ENCODE results near the gene ADAMTSL1. TPM values are rescaled to one million over a fixed set of nuclear protein-coding genes. Genes with fewer than 3 reads are reported as not detected.

The ADAMTSL1 gene
- total RNA-seq, 1 experiment from 2014 or later: 0.94 TPM

DNA sequence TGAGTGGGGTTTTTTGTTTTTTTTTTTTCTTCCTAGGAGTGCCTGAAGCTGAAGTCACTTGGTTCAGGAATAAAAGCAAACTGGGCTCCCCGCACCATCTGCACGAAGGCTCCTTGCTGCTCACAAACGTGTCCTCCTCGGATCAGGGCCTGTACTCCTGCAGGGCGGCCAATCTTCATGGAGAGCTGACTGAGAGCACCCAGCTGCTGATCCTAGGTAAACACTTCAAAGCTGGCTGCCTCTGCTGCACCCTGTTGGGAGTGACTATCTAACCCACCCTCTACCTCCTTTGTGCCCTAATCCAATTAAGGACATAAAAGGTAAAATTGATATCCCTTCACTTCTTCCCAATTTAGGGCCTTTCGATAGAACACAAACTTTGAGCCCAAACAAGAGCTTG, 352.3 kb downstream of the ADAMTSL1 start (continued):
- TF ChIP-seq, protein P1, sequence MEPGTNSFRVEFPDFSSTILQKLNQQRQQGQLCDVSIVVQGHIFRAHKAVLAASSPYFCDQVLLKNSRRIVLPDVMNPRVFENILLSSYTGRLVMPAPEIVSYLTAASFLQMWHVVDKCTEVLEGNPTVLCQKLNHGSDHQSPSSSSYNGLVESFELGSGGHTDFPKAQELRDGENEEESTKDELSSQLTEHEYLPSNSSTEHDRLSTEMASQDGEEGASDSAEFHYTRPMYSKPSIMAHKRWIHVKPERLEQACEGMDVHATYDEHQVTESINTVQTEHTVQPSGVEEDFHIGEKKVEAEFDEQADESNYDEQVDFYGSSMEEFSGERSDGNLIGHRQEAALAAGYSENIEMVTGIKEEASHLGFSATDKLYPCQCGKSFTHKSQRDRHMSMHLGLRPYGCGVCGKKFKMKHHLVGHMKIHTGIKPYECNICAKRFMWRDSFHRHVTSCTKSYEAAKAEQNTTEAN (CRISPR knock-in tag; IDR thresholded peaks at IDR 0.05): no peak

DNA sequence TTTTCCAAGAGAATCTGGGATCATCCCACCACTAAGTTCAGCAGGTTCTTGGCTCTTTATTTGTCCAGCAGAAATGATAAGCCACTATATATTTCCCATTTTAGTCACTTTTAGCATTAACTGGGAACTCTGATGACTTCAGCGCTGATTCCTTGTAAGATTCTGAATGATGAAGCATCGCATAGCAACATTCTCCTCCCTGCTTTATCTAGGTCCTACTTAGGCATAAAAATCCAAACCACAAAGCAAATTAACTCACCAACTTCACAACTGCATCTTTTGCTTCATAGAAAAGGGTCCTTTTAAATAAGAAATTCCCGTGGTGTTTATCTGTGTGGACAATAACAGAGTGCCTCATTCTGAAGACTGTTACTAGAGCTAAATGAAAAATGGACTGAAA, 355.1 kb downstream of the ADAMTSL1 start:
- Mint-ChIP-seq H3K27ac (no peak overlapping the region), H3K9me3 (no peaks in the 10 kb centered on the region), H3K4me1 (peaks cover 20% of the 10 kb centered on the region), H3K36me3 (no peaks in the 10 kb centered on the region), H3K4me3 (no peak overlapping the region), H3K27me3 (ENCODE audit: low read depth) (no peaks in the 10 kb centered on the region)
- TF ChIP-seq ZBTB21 (CRISPR knock-in tag; IDR thresholded peaks at IDR 0.05; ENCODE audit: borderline replicate concordance): no peak
- no peak for TF ChIP-seq RELA (CRISPR knock-in tag; IDR thresholded peaks at IDR 0.05; ENCODE audit: borderline replicate concordance)
- TF ChIP-seq, protein P1 (CRISPR knock-in tag; IDR thresholded peaks at IDR 0.05): no peak
- TF ChIP-seq, protein P2, sequence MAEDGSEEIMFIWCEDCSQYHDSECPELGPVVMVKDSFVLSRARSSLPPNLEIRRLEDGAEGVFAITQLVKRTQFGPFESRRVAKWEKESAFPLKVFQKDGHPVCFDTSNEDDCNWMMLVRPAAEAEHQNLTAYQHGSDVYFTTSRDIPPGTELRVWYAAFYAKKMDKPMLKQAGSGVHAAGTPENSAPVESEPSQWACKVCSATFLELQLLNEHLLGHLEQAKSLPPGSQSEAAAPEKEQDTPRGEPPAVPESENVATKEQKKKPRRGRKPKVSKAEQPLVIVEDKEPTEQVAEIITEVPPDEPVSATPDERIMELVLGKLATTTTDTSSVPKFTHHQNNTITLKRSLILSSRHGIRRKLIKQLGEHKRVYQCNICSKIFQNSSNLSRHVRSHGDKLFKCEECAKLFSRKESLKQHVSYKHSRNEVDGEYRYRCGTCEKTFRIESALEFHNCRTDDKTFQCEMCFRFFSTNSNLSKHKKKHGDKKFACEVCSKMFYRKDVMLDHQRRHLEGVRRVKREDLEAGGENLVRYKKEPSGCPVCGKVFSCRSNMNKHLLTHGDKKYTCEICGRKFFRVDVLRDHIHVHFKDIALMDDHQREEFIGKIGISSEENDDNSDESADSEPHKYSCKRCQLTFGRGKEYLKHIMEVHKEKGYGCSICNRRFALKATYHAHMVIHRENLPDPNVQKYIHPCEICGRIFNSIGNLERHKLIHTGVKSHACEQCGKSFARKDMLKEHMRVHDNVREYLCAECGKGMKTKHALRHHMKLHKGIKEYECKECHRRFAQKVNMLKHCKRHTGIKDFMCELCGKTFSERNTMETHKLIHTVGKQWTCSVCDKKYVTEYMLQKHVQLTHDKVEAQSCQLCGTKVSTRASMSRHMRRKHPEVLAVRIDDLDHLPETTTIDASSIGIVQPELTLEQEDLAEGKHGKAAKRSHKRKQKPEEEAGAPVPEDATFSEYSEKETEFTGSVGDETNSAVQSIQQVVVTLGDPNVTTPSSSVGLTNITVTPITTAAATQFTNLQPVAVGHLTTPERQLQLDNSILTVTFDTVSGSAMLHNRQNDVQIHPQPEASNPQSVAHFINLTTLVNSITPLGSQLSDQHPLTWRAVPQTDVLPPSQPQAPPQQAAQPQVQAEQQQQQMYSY (CRISPR knock-in tag; IDR thresholded peaks at IDR 0.05): no peak
- no peak for TF ChIP-seq ZNF317 (CRISPR knock-in tag; IDR thresholded peaks at IDR 0.05; ENCODE audit: borderline replicate concordance, low read depth)
- TF ChIP-seq SP1 (CRISPR knock-in tag; conservative IDR thresholded peaks at IDR 0.05): no peak
- TF ChIP-seq, protein P3, sequence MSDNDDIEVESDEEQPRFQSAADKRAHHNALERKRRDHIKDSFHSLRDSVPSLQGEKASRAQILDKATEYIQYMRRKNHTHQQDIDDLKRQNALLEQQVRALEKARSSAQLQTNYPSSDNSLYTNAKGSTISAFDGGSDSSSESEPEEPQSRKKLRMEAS (CRISPR knock-in tag; IDR thresholded peaks at IDR 0.05): no peak
- no peak for TF ChIP-seq FOXJ3 (CRISPR knock-in tag; IDR thresholded peaks at IDR 0.05; ENCODE audit: borderline replicate concordance)
- TF ChIP-seq, protein P4, sequence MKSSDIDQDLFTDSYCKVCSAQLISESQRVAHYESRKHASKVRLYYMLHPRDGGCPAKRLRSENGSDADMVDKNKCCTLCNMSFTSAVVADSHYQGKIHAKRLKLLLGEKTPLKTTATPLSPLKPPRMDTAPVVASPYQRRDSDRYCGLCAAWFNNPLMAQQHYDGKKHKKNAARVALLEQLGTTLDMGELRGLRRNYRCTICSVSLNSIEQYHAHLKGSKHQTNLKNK (CRISPR knock-in tag; IDR thresholded peaks at IDR 0.05): no peak
- no peak for TF ChIP-seq EMX1 (CRISPR knock-in tag; IDR thresholded peaks at IDR 0.05)
- TF ChIP-seq, protein P5, sequence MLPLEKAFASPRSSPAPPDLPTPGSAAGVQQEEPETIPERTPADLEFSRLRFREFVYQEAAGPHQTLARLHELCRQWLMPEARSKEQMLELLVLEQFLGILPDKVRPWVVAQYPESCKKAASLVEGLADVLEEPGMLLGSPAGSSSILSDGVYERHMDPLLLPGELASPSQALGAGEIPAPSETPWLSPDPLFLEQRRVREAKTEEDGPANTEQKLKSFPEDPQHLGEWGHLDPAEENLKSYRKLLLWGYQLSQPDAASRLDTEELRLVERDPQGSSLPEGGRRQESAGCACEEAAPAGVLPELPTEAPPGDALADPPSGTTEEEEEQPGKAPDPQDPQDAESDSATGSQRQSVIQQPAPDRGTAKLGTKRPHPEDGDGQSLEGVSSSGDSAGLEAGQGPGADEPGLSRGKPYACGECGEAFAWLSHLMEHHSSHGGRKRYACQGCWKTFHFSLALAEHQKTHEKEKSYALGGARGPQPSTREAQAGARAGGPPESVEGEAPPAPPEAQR (CRISPR knock-in tag; IDR thresholded peaks at IDR 0.05): no peak
- TF ChIP-seq, protein P6, sequence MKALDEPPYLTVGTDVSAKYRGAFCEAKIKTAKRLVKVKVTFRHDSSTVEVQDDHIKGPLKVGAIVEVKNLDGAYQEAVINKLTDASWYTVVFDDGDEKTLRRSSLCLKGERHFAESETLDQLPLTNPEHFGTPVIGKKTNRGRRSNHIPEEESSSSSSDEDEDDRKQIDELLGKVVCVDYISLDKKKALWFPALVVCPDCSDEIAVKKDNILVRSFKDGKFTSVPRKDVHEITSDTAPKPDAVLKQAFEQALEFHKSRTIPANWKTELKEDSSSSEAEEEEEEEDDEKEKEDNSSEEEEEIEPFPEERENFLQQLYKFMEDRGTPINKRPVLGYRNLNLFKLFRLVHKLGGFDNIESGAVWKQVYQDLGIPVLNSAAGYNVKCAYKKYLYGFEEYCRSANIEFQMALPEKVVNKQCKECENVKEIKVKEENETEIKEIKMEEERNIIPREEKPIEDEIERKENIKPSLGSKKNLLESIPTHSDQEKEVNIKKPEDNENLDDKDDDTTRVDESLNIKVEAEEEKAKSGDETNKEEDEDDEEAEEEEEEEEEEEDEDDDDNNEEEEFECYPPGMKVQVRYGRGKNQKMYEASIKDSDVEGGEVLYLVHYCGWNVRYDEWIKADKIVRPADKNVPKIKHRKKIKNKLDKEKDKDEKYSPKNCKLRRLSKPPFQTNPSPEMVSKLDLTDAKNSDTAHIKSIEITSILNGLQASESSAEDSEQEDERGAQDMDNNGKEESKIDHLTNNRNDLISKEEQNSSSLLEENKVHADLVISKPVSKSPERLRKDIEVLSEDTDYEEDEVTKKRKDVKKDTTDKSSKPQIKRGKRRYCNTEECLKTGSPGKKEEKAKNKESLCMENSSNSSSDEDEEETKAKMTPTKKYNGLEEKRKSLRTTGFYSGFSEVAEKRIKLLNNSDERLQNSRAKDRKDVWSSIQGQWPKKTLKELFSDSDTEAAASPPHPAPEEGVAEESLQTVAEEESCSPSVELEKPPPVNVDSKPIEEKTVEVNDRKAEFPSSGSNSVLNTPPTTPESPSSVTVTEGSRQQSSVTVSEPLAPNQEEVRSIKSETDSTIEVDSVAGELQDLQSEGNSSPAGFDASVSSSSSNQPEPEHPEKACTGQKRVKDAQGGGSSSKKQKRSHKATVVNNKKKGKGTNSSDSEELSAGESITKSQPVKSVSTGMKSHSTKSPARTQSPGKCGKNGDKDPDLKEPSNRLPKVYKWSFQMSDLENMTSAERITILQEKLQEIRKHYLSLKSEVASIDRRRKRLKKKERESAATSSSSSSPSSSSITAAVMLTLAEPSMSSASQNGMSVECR (CRISPR knock-in tag; IDR thresholded peaks at IDR 0.05; ENCODE audit: borderline replicate concordance): no peak
- TF ChIP-seq, protein P7, sequence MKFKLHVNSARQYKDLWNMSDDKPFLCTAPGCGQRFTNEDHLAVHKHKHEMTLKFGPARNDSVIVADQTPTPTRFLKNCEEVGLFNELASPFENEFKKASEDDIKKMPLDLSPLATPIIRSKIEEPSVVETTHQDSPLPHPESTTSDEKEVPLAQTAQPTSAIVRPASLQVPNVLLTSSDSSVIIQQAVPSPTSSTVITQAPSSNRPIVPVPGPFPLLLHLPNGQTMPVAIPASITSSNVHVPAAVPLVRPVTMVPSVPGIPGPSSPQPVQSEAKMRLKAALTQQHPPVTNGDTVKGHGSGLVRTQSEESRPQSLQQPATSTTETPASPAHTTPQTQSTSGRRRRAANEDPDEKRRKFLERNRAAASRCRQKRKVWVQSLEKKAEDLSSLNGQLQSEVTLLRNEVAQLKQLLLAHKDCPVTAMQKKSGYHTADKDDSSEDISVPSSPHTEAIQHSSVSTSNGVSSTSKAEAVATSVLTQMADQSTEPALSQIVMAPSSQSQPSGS (CRISPR knock-in tag; IDR thresholded peaks at IDR 0.05; ENCODE audit: borderline replicate concordance, low read depth): no peak
- no peak for TF ChIP-seq SOX15 (CRISPR knock-in tag; IDR thresholded peaks at IDR 0.05)
- TF ChIP-seq ZNF671 (CRISPR knock-in tag; IDR thresholded peaks at IDR 0.05): no peak
- no peak for TF ChIP-seq ZNF416 (CRISPR knock-in tag; IDR thresholded peaks at IDR 0.05)
- ChIA-PET POLR2A (no interaction called here), CTCF (no interaction called here)
- ATAC-seq (no peak), DNase-seq (ENCODE audit: low spot score) (no peak)
